NCI-H2227 (cell line): ENCODE data around the gene CDK14.

Source experiments
- DNase-seq: peaks from one replicate; lab custom pipeline; 2025; ENCODE audit not compliant: unreplicated experiment; lab: John Stamatoyannopoulos, UW

The CDK14 gene

DNA sequence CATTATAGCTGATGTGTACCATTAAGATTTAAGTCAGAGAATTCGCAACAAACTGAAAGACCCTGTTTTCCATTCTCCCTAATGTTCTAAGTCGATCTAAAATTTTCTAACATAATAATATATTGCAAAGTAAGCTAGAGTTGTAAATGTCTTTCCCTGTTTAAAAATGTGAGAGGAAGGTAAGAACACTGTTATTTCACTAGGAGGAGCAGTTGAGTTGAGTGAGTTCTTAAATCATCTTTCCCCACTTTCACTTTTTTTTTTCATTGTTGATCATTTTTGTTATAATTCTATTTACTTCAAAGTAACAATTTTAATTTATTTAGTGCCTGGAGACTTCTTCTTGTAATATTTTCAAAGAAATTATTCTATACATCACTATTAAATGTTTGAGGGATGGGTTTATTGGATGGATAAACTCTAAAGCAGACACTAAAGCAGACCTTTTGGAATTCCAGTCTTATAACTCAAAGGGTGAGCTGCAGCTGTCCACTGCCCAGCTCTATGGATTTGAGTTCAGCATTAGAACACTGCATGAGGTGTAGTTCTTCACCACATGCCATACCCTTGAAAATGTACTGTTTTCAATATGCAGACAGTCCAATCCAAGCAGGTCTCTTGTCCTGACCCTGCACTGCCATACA, 486.9 kb downstream of the CDK14 start:
- peak; percentile 28 for DNase-seq

- DNase-seq, result no peak
These were observed 487.9 kb downstream of the CDK14 start for GRCh38 chr7:91083855-91084644.

DNA sequence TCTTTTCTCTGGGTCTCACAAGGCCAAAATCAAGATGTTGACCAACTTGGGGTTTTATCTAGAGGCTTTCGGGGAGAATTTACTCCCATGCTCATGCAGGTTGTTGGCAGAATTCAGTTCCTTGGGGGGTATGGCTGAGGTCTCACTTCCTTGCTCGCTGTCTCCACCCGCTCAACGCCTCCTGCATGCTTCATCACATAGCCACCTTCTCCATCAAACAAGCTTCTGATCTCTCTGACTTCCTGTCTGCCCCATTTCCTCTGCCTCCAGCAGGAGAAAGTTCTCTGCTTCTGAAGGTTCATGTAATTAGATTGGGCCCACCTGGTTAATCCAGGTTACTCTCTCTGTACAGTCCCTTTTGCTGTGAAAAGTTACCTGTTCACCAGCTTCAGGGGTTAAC, 489.1 kb downstream of the CDK14 start:
- DNase-seq, result no peak

DNA sequence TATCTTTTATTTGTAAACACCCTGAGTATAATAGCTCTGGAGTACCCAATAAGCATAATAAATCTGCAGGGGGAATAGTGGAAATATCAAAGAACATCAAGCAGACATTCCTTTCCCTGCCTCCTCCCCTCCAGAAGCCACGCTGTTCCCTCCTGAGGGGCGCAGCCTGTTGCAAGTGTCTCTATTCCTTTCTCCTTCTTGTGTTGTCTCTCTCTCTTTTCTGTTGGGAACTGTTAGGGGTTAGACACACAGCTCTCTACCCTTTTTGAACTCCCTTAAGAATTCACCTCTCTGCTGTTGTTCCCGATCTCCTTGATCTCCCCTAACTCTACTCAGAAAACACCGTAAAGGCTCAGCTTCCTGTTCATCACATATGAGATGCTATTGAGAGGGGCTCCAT, 490.1 kb downstream of the CDK14 start:
- DNase-seq, result no peak

DNA sequence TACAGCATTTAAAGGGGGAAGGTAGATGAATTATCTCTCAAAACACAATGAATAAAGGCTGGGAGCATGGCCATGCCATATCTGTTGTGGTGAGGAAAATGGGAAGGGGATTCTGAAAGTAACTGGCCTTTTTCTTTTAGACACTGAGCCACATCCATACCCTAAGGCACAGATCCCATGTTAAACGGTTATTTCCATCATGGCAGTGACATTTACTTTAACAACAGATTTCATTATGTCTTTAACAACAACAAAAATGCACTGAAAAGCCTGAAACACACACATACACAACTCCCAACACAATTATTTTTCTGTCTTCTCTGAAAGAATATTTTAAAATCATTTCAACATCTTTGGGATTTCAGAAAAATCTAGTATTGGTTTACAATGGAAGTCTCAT, 492.0 kb downstream of the CDK14 start:
- DNase-seq, result no peak

DNA sequence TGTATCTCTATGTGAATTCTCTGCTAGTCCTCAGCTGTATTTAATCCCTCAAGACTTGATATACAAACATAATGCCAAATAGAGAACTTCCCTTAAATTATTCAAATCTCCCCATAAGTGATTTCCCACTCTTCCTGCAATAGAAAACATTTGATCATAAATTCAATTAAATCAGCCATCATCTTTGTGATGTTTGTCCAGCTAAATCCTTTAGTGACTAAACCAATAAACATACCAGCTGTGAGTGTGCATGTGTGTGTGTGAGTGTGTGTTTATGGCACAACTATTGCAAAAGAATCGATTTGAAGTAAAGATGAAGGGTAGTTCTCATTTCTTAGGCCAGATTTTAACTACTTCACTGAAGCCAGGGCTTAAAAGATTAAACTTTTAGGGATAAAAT, 492.6 kb downstream of the CDK14 start:
- DNase-seq, result no peak

DNA sequence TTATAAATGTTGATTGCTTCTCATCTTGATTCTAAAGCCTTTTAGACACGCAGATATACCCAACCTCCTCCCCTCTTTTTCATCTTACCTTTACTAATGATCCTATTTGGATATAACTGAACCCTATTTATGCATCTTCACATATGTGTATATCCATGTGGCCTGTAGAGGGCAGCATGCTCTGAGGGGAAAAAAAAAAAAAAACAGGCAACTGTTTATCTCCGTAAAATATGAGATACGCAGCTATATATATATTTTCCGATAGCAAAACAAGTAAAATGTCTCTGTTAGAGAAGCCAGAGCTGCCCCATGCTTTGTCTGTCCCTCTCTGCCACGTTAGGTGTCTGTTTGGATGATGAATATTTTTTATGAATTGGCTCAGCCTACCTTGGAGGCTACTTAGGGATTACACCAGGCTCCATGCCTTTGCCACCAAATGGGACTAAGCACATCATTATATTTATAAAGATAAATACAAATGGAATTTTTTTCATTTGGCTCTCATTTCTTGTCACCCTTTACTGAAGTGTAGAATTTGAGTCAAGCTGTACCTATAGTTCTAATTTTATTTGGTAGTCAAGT, 493.4 kb downstream of the CDK14 start:
- peak; percentile 60 for DNase-seq

DNA sequence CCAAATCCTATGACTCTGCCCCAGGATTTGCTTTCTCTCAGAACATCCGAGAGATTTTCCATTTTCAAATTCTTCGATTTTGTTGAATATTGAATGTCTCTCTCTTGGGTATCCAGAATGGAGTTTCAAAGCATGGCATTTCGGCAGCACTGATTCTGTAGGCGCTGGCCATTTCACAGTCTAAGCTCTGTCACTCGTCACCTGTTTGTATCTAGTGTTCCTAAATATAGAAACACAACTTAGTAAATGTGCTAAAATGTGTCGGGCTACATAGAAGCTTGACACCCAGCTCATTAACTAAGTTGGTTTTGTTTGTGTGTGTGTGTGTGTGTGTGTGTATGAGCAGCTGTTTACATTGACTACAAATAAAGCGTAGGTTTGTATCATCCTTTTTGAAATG, 494.6 kb downstream of the CDK14 start:
- no peak for DNase-seq

DNA sequence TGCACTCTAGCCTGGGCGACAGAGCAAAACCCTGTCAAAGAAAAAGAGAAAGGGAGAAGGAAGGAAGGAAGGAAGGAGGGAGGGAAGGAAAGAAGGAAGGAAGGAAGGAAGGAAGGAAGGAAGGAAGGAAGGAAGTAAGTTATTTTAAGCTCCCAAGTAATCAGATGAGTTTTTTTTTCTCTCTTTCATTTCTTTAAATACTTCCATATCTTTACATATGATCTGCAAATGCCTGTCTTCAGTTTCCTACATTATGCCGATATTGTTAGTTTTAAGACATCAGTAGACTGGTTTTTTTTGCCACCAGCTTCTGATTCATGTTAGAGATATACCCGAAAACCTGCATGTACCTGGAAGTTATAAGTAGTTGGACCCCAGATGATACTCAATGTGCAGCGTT, 495.5 kb downstream of the CDK14 start:
- DNase-seq, result no peak

GRCh38 chr7:91093181-91093580, 497.1 kb downstream of the CDK14 start:
- no peak for DNase-seq

GRCh38 chr7:91098566-91098965, 502.4 kb downstream of the CDK14 start:
- no peak for DNase-seq

DNA sequence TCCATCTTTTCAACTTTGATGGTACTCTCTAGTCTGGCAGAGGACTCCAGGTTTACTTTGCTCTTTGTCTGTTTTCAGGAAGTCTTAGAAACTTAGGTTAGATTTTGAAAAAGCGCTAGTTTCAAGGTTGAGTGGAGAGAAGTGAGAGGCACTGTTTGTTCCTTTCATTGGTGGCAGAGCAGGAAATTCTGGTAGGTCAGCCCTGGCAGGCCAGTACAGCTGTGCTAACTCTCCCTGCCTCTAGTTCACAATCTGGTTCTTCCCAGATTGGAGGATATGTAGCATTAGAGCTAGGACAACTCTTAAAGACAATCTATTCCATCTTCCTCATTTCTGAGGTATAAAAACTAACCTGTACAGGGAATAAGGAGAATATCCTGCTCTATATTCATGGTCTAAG, 507.2 kb downstream of the CDK14 start:
- no peak for DNase-seq

DNA sequence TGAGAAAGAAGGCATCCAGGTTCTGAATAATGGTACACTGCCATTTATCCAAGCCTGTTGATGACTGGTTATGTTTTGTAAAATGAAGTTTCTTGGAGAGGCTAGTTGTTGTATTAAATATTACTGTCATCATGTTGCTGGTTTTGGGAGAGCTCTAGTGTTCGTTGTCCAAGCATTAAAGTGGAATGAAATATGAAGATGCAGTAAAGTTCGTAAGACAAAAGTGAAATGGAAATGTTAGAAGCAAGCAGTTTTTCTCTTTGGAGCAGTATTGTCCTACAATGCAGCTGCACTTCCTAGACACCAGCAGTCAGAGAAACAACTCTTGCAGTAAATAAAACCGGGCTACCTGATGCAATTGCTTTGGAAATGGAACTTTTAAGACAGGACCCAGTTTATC, 511.3 kb downstream of the CDK14 start:
- no peak for DNase-seq

DNA sequence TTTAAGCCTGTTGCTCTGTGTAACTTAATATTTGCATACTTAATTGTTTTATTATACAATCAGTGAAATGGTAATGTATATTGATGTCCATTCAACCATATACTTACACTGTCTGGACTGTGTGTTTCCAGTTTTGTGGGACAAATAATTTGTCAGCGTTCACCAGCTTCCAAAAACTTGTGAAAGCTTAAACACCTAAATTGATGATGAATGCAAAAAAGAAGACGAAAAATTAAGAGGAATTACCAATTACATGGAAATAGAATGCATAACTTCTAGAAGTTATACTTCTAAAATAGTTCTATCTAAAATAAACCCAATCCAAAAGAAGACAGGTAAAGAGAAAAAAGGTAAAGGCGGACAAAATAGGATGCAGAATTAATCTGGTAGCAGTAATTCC, 513.1 kb downstream of the CDK14 start:
- no peak for DNase-seq

DNA sequence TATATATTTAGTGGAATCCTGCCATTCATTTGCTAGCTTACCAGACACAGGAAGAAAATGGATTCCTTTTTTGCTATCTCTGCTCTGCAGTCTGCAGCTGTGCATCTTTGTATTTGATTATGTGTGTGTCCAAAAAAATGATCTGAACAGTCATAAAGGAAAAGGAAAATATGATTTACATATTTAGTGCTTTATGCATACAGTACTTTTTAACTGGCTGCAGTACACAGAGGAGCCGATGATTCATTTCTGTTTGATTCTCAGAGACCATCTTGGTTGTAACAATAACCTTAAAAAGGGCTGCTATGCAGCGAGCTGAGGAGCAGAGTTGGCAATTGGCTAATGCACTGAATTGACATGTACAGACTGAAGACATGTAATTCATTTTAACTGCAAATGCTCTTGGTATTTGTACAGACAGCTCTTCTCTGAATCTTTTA, 516.8 kb downstream of the CDK14 start:
- DNase-seq, result peak; percentile 58

DNA sequence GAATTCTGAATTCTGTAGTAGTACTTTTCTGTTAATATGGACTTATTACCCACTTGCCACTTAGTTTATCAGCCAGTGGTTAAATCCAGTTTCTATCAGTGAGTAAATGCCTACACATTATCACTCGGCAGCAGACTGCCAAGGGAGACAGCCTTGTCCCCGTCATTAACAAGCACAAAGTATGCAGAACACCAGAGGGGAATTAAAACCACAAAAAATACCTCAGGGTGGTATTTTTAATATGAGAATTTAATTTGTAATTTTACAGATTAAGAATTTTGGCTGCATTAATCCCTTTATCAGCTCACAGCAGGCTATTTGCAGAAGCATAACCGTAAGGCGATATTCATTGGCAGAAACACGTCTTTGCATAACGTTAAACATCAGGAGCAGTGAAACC, 518.1 kb downstream of the CDK14 start:
- no peak for DNase-seq

DNA sequence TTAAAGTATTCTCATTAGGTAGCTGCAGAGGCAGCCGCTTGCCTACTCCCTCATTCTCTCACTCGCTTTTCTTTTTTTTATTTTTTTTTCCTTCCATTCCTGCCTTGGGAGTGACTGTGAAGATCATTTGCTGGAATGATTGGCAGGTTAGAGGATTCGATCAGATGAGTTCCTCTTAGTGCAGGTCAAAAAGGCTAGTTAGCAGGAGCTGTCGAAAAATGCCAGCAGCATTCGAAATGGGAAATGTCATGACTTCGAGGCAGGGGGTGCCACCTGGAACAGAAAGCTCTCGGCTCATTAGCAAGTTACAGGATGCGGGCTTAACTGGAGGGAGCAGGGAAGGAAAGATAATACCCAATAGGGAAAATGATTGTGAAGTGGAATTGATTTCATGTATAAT, 530.6 kb downstream of the CDK14 start:
- DNase-seq, result peak; percentile 56

GRCh38 chr7:91127325-91127724, 531.2 kb downstream of the CDK14 start:
- DNase-seq, result no peak

- no peak for DNase-seq
These were observed 531.8 kb downstream of the CDK14 start for GRCh38 chr7:91127959-91128358.

DNA sequence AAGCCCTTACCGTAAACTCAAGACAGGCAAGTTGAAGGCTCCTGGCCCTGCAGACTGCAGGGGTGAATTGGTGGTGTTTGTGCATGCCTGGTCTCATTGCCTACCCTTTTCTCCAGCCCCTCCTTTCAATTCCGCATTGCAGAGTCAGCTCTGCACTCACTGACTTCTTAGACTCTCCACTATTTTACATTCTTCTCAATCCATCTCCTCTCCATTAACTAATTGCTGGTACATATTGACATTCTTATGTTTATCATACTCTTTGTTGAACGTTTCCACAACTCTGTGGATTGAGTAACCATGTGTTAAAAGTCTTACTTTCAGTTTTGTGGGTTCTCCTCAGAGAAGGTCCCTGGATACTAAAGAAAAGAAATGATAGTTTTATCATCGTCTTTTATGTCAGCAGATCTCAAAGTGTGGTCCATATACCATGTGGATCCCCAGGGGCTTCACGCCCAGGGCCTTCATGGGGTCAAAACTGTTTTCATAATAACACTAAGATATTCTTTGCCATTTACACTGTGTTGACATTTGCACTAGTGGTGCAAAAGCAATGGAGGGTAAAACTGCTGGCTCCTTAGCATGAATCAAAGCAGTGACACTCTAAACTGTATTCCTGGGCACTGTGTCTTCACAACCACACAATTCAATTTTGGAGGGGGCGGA, 532.7 kb downstream of the CDK14 start:
- DNase-seq, result no peak

- DNase-seq, result no peak
These were observed 539.2 kb downstream of the CDK14 start for GRCh38 chr7:91135300-91135699.
